Large intestine (tissue), 3 donors: Measurements from ENCODE around the gene AP2A2. TPM values are rescaled to one million over a fixed set of nuclear protein-coding genes. Genes with fewer than 3 reads are reported as not detected.

Experiments
- DNase-seq, 2 donors: peaks; one replicate each; pipeline versions ENCODE4 v3.0.0 to v3.0.0-alpha.2; 2013
- H3K27ac ChIP-seq: one replicate; pipeline ENCODE4 v1.5.1; 2013; ENCODE audit warnings: low read length
- H3K27me3 ChIP-seq: 2 replicates; pipeline ENCODE4 v1.6.1; 2013; ENCODE audit warnings: low read length; ENCODE audit not compliant: control insufficient read depth, insufficient read depth
- H3K36me3 ChIP-seq: 2 replicates; pipeline ENCODE4 v1.6.1; 2013; ENCODE audit warnings: low read length; ENCODE audit not compliant: control insufficient read depth, insufficient read depth
- H3K4me1 ChIP-seq: one replicate; pipeline ENCODE4 v1.6.1; 2013; ENCODE audit warnings: low read length; ENCODE audit not compliant: control insufficient read depth, insufficient read depth
- H3K4me3 ChIP-seq: one replicate; pipeline ENCODE4 v1.5.1; 2013; ENCODE audit warnings: low read length
- H3K9me3 ChIP-seq: one replicate; pipeline ENCODE4 v1.6.1; 2013; ENCODE audit warnings: mild to moderate bottlenecking, low read depth, low read length, moderate library complexity; ENCODE audit not compliant: control insufficient read depth
- WGBS: methylation state at CpG from one replicate; pipeline ENCODE4 v1.1.5; 2013; ENCODE audit warnings: low lambda C conversion rate; ENCODE audit not compliant: insufficient coverage; 5-methylcytosine and 5-hydroxymethylcytosine counted together
- polyA plus RNA-seq: library from polyadenylated mRNA; unstranded; fragments of 120-200 nt; gene quantifications from one replicate; pipeline ENCODE4 v1.2.1, GENCODE V29; 2013

AP2A2 gene
- polyA plus RNA-seq, 1 donor = 79.6 TPM

DNA sequence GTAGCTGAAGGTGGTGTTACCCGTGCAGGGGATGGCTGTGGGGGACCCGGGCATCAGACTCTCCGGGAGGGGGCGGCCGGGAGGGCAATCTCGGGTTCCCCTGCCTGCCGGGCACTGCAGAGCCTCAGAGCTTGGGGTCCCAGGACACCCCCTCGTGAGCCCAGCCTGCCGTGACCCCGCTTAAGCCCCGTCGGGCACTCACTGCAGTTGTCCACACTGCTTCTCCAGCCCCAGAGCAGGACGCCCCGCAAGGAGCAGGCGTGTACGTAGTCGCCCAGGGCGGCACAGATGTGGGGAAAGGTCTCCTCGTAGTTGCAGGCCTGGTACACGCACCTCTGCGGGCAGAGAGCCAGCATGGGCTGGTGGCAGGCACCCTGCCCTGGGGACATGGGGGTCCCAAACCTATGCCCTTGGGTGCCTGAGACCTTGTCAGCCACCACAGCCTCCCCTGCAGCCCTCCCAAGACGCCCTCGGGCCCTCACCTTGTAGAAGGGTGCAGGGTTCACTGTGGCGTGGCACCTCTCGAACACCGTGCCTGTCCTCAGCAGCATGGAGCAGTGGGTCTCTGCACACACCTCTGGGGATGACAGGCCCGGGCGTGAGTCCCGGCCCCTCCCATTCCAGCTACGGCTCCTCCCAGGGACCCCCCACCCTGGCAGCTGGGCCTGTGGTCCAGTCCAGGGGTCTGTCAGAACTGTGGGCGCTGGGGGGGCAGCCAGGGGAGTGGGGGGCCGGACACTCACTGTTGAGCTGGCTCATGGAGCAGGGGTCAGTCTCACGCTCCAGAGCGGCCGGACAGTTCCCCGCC lies 102.0 kb downstream of the AP2A2 start:
- H3K4me1 ChIP-seq = no peaks in the 10 kb centered on the region
- H3K9me3 ChIP-seq = no peaks in the 10 kb centered on the region
- H3K27me3 ChIP-seq = no peaks in the 10 kb centered on the region
- H3K36me3 ChIP-seq = no peaks in the 10 kb centered on the region
- no peak overlapping the region for H3K27ac ChIP-seq
- WGBS = no CpG with 5 or more reads among the region's 36 CpGs
- no peak for DNase-seq
- no peak overlapping the region for H3K4me3 ChIP-seq

DNA sequence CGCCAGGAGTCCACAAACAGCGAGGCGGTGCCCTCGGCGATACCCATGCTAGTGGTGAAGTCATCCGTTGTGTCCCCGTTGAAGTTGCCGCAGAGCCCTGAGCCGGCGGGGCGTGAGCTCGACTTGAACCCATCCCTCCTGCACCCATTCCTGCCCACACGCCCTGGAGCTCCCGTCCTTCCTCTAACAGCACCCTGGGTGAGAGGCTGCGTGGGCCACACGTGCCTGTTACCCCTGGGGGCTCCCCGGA lies 102.5 kb downstream of the AP2A2 start:
- 91% methylated on average over 4 of the region's 17 CpGs for WGBS

DNA sequence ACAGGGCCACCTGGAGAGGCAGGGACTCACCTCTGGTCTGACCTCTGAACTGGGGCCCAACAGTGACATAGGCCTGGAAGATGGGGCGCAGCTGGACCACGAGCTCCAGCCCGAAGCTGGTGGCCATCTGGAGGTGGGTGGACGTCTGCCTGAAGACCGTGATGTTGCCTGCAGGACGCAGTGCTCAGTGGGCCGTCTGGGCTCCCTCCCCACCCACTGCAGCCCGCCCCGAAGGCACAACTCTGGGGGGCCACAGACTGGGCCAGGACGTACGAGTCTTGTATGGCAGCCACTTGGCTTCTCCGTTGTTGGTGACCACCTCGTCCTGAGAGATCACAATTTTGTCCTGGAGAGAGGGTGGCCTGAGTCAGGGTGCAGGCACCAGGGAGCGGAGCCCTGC lies 102.9 kb downstream of the AP2A2 start:
- H3K4me3 ChIP-seq = no peak overlapping the region
- no peaks in the 10 kb centered on the region for H3K27me3 ChIP-seq
- no peaks in the 10 kb centered on the region for H3K4me1 ChIP-seq
- H3K36me3 ChIP-seq = no peaks in the 10 kb centered on the region
- no CpG with 5 or more reads among the region's 14 CpGs for WGBS
- no peak for DNase-seq
- H3K9me3 ChIP-seq = no peaks in the 10 kb centered on the region
- no peak overlapping the region for H3K27ac ChIP-seq

More for the DNA sequence above, 102.5 kb downstream of the AP2A2 start:
- Histone ChIP-seq H3K4me3 (no peak overlapping the region), H3K27me3 (no peaks in the 10 kb centered on the region), H3K9me3 (no peaks in the 10 kb centered on the region), H3K36me3 (no peaks in the 10 kb centered on the region), H3K27ac (no peak overlapping the region), H3K4me1 (no peaks in the 10 kb centered on the region)
- no peak for DNase-seq

DNA sequence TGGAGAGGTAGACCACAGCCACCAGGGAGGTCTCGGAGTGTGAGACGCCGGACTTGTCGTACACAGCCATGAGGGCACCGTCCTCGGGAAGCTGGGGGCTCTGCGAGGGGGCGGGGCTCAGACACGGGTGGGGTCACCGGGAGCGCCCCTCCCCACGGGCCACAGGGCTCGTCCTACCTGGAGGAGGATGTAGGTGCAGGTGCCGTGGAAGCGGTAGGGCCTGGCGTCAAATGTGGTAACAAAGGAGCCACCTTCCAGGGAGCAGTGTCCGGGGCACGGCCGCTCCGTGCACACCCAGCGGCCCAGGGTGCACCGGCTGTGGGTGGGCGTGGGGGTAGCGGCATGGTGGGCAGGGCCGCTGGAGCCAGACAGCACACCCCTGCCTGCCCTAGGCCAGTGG lies 103.4 kb downstream of the AP2A2 start:
- no peak for DNase-seq
- no peaks in the 10 kb centered on the region for H3K27me3 ChIP-seq
- H3K36me3 ChIP-seq = no peaks in the 10 kb centered on the region
- H3K4me1 ChIP-seq = no peaks in the 10 kb centered on the region
- H3K27ac ChIP-seq = no peak overlapping the region
- no CpG with 5 or more reads among the region's 25 CpGs for WGBS
- no peak overlapping the region for H3K4me3 ChIP-seq
- H3K9me3 ChIP-seq = no peaks in the 10 kb centered on the region

DNA sequence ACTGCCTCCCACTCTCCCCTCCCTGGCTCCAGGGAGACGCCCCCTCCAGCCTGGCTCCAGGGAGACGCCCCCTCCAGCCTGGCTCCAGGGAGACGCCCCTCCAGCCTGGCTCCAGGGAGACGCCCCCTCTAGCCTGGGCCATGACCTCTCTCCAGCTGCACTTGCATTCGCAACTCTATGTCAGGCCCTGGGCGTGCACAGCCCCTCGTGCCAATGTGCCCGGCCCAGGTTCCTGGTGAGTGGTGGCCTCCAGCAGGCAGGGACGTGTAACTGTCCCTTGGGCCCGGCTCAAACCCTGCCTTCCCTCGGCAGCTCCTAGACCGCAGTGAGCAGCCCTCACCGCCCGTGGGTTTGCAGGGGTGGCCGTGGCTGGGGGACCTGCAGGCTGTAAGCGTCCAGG lies 104.0 kb downstream of the AP2A2 start:
- Histone ChIP-seq H3K27ac (no peak overlapping the region), H3K4me3 (no peak overlapping the region), H3K36me3 (no peaks in the 10 kb centered on the region), H3K27me3 (no peaks in the 10 kb centered on the region), H3K4me1 (no peaks in the 10 kb centered on the region), H3K9me3 (no peaks in the 10 kb centered on the region)
- DNase-seq = no peak
- WGBS = no CpG with 5 or more reads among the region's 16 CpGs

DNA sequence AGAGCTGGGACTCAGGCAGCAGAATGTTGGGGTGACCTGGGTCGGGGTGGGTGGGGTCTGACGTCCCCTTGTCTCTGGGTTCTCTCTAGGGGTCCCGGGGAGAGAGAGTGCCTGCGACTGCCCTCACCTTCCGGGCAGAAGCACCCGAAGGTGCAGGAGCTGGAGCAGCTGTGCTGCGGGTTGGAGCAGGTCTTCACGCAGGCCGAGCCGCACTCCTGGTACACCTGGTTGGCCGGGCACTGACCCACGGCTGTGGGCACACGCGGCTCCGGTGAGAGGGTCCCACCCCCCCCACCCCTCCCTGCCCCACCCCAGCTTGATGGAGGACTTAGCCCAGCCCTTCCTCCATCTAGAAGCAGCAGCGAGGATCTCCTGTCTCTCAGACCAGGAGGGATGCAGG lies 104.4 kb downstream of the AP2A2 start:
- no CpG with 5 or more reads among the region's 16 CpGs for WGBS
- no peaks in the 10 kb centered on the region for H3K4me1 ChIP-seq
- H3K36me3 ChIP-seq = no peaks in the 10 kb centered on the region
- no peaks in the 10 kb centered on the region for H3K9me3 ChIP-seq
- H3K4me3 ChIP-seq = no peak overlapping the region
- no peak for DNase-seq
- H3K27me3 ChIP-seq = no peaks in the 10 kb centered on the region
- no peak overlapping the region for H3K27ac ChIP-seq

DNA sequence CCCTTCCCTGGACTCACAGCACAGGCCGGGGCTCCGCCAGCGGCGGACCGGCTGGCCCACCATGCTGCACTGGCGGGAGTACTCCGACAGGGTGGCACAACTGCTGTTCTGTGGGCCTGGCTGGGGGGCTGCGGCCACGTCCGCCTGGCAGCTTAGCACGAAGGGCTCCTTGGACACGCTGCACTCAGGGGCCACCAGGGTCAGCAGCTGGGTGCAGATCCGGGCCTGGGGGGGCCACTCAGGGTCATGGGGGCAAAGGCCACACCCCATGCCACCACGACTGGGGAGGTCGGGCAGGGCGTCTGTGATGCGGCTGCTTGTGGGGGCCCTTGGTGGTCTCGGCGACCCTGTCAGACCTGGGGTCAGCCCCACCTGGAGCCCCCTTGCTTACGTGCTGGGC lies 104.9 kb downstream of the AP2A2 start:
- Histone ChIP-seq H3K4me3 (no peak overlapping the region), H3K27me3 (no peaks in the 10 kb centered on the region), H3K4me1 (no peaks in the 10 kb centered on the region), H3K9me3 (no peaks in the 10 kb centered on the region), H3K27ac (no peak overlapping the region), H3K36me3 (no peaks in the 10 kb centered on the region)
- WGBS = no CpG with 5 or more reads among the region's 20 CpGs
- DNase-seq = no peak

DNA sequence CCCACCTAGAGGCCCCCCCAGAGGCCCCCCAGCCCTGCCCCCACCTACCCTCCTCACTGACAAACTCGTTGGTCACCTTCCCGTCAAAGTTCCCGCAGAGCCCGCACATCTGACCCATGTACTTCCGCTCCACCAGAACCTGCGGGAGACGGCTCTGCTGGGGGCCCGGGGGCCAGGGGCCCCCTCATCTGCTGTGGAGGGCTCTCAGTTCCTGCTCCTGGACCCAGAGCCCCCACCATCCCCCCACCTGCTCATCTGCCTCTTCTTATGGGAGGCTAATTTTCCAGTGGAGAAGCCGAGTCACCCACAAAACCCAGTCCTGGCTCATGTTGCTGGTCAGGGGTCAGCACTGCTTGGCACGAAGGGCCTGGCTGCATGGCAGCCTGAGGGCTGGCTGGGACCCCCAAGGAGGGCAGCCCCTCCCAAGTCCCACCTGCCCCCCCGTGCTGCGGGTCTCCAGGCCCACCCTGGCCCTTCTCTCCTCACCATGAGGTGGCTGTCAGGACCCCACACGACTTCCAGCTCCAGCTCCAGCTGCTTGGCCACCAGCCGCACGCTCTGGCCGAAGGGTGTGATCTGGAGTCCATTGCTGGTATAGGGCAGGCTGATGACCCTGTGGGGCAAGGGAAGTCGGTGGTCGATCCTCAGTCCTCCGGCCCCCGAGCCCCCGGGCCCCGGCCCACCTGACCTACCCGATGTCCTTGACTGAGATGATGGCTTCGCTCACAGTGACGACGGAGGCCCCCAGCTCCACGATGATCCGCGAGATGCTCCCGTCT lies 105.6 kb downstream of the AP2A2 start:
- no peaks in the 10 kb centered on the region for H3K4me1 ChIP-seq
- no peaks in the 10 kb centered on the region for H3K36me3 ChIP-seq
- H3K27ac ChIP-seq = no peak overlapping the region
- WGBS = no CpG with 5 or more reads among the region's 30 CpGs
- no peak for DNase-seq
- no peaks in the 10 kb centered on the region for H3K9me3 ChIP-seq
- no peak overlapping the region for H3K4me3 ChIP-seq
- no peaks in the 10 kb centered on the region for H3K27me3 ChIP-seq

DNA sequence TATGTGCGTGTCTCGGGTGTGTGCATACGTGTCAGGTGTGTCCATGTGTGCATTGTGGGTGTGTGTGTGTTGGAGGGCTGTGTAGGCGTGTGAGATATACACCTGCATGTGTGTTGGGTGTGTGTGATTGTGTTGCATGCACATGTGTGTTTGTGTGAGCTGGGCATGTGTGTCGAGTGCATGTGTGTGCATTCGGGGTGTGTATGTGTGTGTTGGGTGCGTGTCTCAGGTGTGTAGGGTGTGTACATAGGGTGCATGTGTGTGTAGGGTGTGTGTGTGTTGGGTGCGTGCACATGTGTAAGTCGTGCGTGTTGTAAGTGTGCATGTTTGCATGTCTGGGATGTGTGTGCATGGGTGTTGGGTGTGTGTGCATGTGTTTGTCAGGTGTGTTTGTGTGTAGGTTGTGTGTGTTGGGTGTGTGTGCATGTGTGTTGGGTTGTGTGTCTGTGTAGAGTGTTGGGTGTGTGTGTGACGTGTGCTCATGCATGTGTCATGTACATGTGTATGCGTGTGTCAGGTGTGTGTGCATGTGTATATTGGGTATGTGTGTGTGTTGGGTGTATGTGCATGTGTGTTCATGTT lies 106.7 kb downstream of the AP2A2 start:
- H3K27me3 ChIP-seq = peaks cover 5% of the 10 kb centered on the region
- no CpG with 5 or more reads among the region's 12 CpGs for WGBS

DNA sequence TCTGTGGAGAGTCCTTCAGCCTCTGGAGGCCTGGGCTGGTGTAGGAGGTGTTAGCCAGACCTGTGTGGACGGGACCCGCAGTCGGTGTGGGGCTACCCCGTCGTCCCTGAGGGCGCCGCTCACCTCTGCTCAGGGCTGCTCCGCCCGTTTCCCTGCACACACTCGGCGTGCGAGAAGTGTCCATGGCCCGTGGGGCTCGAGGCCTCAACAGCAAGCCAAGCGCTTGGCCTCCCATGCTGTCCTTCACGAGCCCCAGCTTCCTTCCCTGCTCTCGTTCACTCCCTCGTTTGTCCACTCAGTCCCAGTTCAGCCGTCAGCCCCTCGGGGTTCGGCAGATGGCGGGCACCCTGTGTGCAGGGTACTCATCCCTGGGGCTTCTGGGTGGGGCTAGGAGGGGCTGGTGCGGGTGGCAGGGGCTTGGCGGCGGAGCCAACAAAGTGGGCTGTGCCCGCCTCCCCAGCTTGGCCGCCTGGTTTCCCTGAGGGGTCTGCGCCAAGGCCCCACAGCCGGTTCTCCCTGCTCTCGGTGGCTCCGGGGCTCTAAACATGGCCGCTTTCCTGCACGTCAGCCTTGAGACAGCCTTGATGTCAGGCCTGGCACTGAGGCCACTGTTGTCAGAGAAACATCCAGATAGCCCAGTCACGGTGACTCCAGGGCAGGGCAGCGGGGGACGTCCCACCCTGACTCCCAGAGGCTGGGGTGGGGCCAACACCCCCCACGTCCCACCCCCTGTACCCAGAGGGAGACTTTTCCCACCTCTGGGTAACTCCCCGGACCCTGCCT lies 107.5 kb downstream of the AP2A2 start:
- Histone ChIP-seq H3K36me3 (no peaks in the 10 kb centered on the region), H3K4me3 (no peak overlapping the region), H3K27me3 (peaks cover 5% of the 10 kb centered on the region), H3K4me1 (no peaks in the 10 kb centered on the region), H3K27ac (no peak overlapping the region), H3K9me3 (no peaks in the 10 kb centered on the region)
- no peak for DNase-seq
- no CpG with 5 or more reads among the region's 38 CpGs for WGBS

More for the DNA sequence above, 106.7 kb downstream of the AP2A2 start:
- no peak for DNase-seq
- Histone ChIP-seq H3K4me1 (no peaks in the 10 kb centered on the region), H3K9me3 (no peaks in the 10 kb centered on the region), H3K36me3 (no peaks in the 10 kb centered on the region), H3K4me3 (no peak overlapping the region), H3K27ac (no peak overlapping the region)
